ENCODE measurements around the gene PSEN2.

PSEN2 gene

GRCh38 chr1:226886122-226886901 lies 15.9 kb downstream of the PSEN2 start:
- peaks cover 5% of the 10 kb centered on the region for H3K36me3 ChIP-seq (ENCODE audit: insufficient read depth, low read length)
- H3K9ac ChIP-seq (ENCODE audit: low read depth, low read length), result no peak overlapping the region
- H3K4me1 ChIP-seq (ENCODE audit: insufficient read depth, low read length), result no peaks in the 10 kb centered on the region
- H3K9me3 ChIP-seq (ENCODE audit: control insufficient read depth, insufficient read depth, low read length), result no peaks in the 10 kb centered on the region

DNA sequence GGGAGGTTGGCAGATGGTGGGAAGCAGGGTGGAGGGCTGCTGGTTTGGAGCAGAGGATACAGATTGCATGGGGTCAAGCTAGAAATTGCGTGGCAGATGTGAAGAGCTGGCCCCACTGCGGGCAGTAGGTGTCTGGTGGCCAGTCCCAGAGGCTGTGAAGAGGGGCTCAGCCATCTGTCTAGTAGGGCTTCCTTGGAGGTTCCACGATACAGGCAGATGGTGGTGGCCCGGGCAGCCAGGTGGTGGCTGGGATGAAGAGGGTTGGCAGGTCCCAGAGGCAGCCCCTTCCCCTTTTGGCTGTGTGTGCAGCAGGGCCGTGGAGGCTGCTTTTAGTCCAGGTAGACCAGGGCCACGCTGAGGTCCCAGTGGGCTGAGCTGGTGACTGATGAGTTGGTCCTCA lies 16.6 kb downstream of the PSEN2 start:
- no peak overlapping the region for H3K9ac ChIP-seq (ENCODE audit: low read depth, low read length)
- H3K36me3 ChIP-seq (ENCODE audit: insufficient read depth, low read length), result peaks cover 5% of the 10 kb centered on the region
- no peaks in the 10 kb centered on the region for H3K4me1 ChIP-seq (ENCODE audit: insufficient read depth, low read length)
- H3K9me3 ChIP-seq (ENCODE audit: control insufficient read depth, insufficient read depth, low read length), result no peaks in the 10 kb centered on the region

DNA sequence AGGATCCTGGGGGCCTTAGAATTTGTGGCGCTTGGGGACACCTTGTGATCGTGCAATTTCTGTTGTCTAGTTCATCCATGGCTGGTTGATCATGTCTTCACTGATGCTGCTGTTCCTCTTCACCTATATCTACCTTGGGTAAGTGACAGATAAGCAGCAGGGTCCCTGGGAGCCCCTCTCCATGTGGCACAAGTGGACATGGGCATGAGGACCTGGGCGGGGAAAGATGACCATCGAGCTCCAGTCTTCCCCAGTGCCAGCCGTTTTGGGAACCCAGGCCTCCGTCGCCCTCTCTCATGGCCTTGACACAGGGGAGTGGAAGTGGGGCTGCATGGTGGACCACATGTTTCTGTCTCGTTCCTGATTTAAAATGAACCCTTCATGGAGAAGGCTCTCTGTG lies 17.6 kb downstream of the PSEN2 start:
- no peaks in the 10 kb centered on the region; the same call in none of the 2 replicates for H3K36me3 ChIP-seq (ENCODE audit: insufficient read depth, low read length)
- no peak overlapping the region for H3K9ac ChIP-seq (ENCODE audit: low read depth, low read length)
- no peaks in the 10 kb centered on the region for H3K4me1 ChIP-seq (ENCODE audit: insufficient read depth, low read length)
- H3K9me3 ChIP-seq (ENCODE audit: control insufficient read depth, insufficient read depth, low read length), result no peaks in the 10 kb centered on the region

DNA sequence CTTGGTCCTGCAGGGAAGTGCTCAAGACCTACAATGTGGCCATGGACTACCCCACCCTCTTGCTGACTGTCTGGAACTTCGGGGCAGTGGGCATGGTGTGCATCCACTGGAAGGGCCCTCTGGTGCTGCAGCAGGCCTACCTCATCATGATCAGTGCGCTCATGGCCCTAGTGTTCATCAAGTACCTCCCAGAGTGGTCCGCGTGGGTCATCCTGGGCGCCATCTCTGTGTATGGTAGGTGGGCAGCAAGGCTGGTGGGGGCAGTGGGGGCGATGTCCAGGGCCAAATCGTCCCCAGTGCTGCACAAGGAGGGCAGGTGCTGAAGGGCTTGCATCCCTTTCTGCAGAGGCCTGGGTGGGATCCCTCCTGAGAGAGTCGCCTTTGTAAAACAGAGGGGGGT lies 18.4 kb downstream of the PSEN2 start:
- Histone ChIP-seq H3K9ac (ENCODE audit: low read depth, low read length) (no peak overlapping the region), H3K4me1 (ENCODE audit: insufficient read depth, low read length) (no peaks in the 10 kb centered on the region), H3K36me3 (ENCODE audit: insufficient read depth, low read length) (no peaks in the 10 kb centered on the region; the same call in 1 of the 2 replicates), H3K9me3 (ENCODE audit: control insufficient read depth, insufficient read depth, low read length) (no peaks in the 10 kb centered on the region)

DNA sequence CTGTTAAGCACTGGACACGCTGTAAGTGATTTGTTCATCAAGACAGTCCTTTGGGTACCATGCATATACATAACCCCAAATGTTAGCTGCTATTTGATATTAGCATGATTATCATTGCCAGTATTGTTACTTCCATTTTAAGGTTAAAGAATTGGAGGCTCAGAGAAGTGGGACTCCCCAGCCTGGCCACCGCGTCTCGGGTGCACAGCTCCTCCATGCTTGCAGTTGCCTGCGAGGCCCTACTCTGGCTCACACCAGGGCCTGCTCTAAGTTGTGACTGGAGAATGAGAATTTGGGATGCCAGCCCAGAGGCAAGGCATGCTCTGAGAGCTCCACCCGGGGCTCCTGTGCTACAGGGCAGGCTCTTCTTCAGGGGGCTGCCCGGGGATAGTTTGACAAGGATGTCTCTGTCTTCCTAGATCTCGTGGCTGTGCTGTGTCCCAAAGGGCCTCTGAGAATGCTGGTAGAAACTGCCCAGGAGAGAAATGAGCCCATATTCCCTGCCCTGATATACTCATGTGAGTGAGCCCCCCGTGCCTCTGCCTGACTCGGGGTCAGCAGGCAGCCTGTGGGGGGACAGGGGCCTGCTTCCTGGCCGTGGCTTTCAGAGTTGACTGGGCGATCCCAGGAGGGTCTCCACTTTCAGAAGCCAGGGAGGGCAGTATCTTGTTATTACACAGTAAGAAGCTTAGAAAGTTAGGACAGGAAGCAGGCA lies 19.4 kb downstream of the PSEN2 start:
- no peaks in the 10 kb centered on the region for H3K9me3 ChIP-seq (ENCODE audit: control insufficient read depth, insufficient read depth, low read length)
- H3K36me3 ChIP-seq (ENCODE audit: insufficient read depth, low read length), result no peaks in the 10 kb centered on the region; the same call in 1 of the 2 replicates
- H3K9ac ChIP-seq (ENCODE audit: low read depth, low read length), result no peak overlapping the region
- H3K4me1 ChIP-seq (ENCODE audit: insufficient read depth, low read length), result no peaks in the 10 kb centered on the region

DNA sequence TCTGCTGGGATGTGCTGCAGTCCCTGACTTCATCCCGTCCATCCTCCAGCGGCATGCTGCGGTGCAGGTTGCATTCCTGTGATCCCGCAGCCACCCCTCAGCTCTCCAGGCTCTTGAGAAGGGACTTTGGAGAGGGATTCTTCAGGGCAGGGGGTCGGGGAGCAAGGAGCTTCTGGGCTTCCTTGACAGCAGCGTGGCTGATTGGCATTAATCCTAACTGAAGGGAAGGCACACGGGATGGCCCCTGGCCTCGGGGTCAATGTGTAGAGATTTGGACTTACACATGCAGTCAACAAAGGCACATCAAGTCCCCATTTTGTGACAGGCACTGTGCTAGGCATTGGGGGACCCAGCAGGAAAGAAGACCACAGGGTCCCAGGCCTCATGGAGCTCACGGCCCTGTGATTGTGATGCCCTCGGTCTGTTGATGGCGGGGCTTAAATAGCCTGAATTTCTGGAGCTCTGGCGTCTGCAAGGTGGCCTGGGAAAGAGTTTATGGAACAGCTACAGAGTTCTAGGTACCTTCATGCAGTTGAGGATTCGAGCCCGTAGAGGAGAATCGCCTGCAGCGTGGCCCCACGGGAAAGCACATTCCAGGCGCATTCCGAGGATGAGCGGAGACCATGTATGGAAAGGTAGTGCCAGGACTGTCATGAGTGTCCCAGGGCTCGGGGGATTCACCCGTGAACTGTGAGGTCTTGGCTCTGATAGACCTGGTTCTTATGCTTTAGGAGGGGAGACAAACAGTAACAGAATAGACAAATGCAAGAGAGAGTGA lies 20.1 kb downstream of the PSEN2 start:
- no peaks in the 10 kb centered on the region; the same call in 1 of the 2 replicates for H3K36me3 ChIP-seq (ENCODE audit: insufficient read depth, low read length)
- H3K9me3 ChIP-seq (ENCODE audit: control insufficient read depth, insufficient read depth, low read length), result no peaks in the 10 kb centered on the region
- no peak overlapping the region for H3K9ac ChIP-seq (ENCODE audit: low read depth, low read length)
- H3K4me1 ChIP-seq (ENCODE audit: insufficient read depth, low read length), result no peaks in the 10 kb centered on the region

DNA sequence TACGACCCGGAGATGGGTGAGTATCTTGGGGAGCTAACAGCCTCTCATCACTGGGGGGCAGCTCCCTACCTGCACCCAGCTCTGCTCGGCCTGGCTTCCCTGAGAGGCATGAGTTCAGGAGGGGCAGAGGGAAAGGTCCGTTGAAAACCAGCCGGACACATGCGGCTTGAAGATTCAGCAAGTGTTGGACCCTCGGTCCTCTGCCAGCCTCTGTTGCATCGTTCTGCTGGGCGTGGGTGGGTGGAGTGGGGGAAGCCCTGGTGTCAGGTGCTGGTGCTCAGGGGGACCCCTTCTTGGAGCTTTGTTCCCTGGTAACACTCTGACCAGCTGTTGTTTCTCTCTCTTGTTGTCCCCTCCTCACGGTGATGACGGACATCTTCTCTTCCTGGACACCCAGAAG lies 20.9 kb downstream of the PSEN2 start:
- H3K36me3 ChIP-seq (ENCODE audit: insufficient read depth, low read length), result no peaks in the 10 kb centered on the region; the same call in 1 of the 2 replicates
- no peak overlapping the region for H3K9ac ChIP-seq (ENCODE audit: low read depth, low read length)
- no peaks in the 10 kb centered on the region for H3K9me3 ChIP-seq (ENCODE audit: control insufficient read depth, insufficient read depth, low read length)
- no peaks in the 10 kb centered on the region for H3K4me1 ChIP-seq (ENCODE audit: insufficient read depth, low read length)

DNA sequence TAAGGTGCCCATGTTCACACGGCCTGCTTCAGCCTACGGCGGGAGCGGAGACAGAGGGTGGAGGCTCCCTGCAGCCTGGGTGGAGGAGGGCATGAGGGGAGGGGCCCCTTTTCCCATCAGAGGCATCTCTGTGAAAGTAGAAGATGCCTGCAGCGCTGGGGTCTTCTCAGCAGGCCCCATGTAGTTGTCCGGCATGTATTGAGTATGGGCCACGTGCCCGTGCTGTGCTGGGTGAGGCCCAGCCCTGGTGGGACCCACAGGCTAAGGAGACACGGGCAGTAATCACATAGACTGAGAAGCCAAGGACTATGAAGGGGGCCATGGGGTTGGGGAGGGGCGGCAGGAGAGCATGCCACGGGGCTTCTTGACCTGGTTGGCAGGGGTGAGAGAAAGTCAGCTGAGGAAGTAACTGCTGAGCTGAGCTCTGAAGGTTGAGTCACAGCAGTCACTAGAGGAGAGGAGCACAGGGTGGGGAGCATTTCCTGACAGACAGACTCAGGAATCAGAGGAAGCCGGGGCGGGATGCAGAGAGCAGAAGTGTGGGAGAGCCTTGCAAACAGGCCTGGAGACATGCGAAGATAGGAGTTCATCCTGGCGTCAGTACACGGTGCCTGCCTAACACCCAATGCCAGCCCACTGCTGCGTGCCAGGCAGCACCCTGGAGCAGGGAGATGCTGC lies 21.6 kb downstream of the PSEN2 start:
- no peaks in the 10 kb centered on the region for H3K4me1 ChIP-seq (ENCODE audit: insufficient read depth, low read length)
- no peak overlapping the region for H3K9ac ChIP-seq (ENCODE audit: low read depth, low read length)
- H3K36me3 ChIP-seq (ENCODE audit: insufficient read depth, low read length), result no peaks in the 10 kb centered on the region; the same call in 1 of the 2 replicates
- H3K9me3 ChIP-seq (ENCODE audit: control insufficient read depth, insufficient read depth, low read length), result no peaks in the 10 kb centered on the region

- Histone ChIP-seq H3K9me3 (ENCODE audit: control insufficient read depth, insufficient read depth, low read length) (no peaks in the 10 kb centered on the region), H3K36me3 (ENCODE audit: insufficient read depth, low read length) (no peaks in the 10 kb centered on the region; the same call in 1 of the 2 replicates), H3K9ac (ENCODE audit: low read depth, low read length) (no peak overlapping the region), H3K4me1 (ENCODE audit: insufficient read depth, low read length) (no peaks in the 10 kb centered on the region)
Observed at GRCh38 chr1:226892524-226892875, 22.1 kb downstream of the PSEN2 start.

- H3K36me3 ChIP-seq (ENCODE audit: insufficient read depth, low read length), result no peaks in the 10 kb centered on the region; the same call in 1 of the 2 replicates
- no peak overlapping the region for H3K9ac ChIP-seq (ENCODE audit: low read depth, low read length)
- H3K4me1 ChIP-seq (ENCODE audit: insufficient read depth, low read length), result no peaks in the 10 kb centered on the region
- H3K9me3 ChIP-seq (ENCODE audit: control insufficient read depth, insufficient read depth, low read length), result no peaks in the 10 kb centered on the region
Observed at GRCh38 chr1:226893936-226894335, 23.5 kb downstream of the PSEN2 start.

DNA sequence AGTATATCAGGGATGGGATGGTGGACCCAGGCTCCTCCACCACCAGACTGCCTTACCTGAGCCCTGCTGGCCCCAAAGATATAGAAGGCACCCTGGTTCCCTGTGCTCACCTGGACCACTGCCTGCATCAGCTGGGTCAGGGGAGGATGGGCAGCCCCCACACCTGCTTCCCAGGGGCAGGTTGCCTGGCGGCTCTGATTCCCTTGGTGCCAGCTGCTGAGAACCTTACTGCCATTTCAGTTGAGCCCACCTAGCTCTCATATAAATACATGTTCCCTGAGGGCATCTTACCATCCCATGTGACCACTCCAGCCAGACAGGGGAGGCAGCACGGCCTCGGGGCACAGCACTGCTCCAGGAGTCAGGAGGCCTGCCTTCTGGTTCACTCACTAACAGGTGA lies 24.4 kb downstream of the PSEN2 start:
- H3K4me1 ChIP-seq (ENCODE audit: insufficient read depth, low read length), result no peaks in the 10 kb centered on the region
- no peak overlapping the region for H3K9ac ChIP-seq (ENCODE audit: low read depth, low read length)
- no peaks in the 10 kb centered on the region for H3K9me3 ChIP-seq (ENCODE audit: control insufficient read depth, insufficient read depth, low read length)
- H3K36me3 ChIP-seq (ENCODE audit: insufficient read depth, low read length), result peaks cover 4% of the 10 kb centered on the region; the same call in 1 of the 2 replicates

DNA sequence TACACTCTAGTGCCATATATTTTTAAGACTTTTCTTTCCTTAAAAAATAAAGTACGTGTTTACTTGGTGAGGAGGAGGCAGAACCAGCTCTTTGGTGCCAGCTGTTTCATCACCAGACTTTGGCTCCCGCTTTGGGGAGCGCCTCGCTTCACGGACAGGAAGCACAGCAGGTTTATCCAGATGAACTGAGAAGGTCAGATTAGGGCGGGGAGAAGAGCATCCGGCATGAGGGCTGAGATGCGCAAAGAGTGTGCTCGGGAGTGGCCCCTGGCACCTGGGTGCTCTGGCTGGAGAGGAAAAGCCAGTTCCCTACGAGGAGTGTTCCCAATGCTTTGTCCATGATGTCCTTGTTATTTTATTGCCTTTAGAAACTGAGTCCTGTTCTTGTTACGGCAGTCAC lies 25.2 kb downstream of the PSEN2 start:
- H3K9me3 ChIP-seq (ENCODE audit: control insufficient read depth, insufficient read depth, low read length), result no peaks in the 10 kb centered on the region
- no peak overlapping the region for H3K9ac ChIP-seq (ENCODE audit: low read depth, low read length)
- no peaks in the 10 kb centered on the region for H3K4me1 ChIP-seq (ENCODE audit: insufficient read depth, low read length)
- H3K36me3 ChIP-seq (ENCODE audit: insufficient read depth, low read length), result peaks cover 4% of the 10 kb centered on the region; the same call in 1 of the 2 replicates

- no peaks in the 10 kb centered on the region for H3K4me1 ChIP-seq (ENCODE audit: insufficient read depth, low read length)
- no peak overlapping the region for H3K9ac ChIP-seq (ENCODE audit: low read depth, low read length)
- H3K9me3 ChIP-seq (ENCODE audit: control insufficient read depth, insufficient read depth, low read length), result no peaks in the 10 kb centered on the region
- H3K36me3 ChIP-seq (ENCODE audit: insufficient read depth, low read length), result peaks cover 4% of the 10 kb centered on the region; the same call in 1 of the 2 replicates
Observed at GRCh38 chr1:226898246-226898645, 27.8 kb downstream of the PSEN2 start.

DNA sequence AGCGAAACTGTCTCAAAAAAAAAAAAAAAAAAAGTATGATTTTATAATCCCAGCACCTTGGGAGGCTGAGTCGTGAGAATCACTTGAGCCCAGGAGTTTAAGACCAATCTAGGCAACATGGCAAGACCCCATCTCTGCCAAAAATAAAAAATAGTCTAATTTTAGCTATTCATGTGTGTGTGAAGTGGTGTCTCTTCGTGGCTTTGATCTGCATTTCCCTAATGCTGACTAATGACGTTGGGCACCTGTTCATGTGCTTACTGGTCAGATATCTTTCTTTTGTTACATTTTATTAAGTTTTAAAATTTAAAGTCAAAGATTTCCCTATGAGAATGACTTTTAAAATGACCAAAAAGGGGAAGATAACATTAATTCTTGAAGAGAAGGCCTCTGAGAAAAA lies 31.0 kb downstream of the PSEN2 start:
- Histone ChIP-seq H3K4me1 (ENCODE audit: insufficient read depth, low read length) (no peaks in the 10 kb centered on the region), H3K9me3 (ENCODE audit: control insufficient read depth, insufficient read depth, low read length) (no peaks in the 10 kb centered on the region), H3K36me3 (ENCODE audit: insufficient read depth, low read length) (0 out of 2 replicates have a peak, but pooled peaks cover 4% of the 10 kb centered on the region), H3K9ac (ENCODE audit: low read depth, low read length) (no peak overlapping the region)
